Dedifferentiated amniotic fluid mesenchymal stem cell (primary cell): ENCODE measurements around the gene RFX7.

Experiments used
- DNase-seq: peaks from one replicate; pipeline ENCODE4 v3.0.0-alpha.2; 2016; ENCODE audit errors: extremely low spot score

The RFX7 gene

GRCh38 chr15:56244038-56244810 is 545 bp upstream of the RFX7 start:
- DNase-seq, result peak; percentile 46

- DNase-seq, result peak; percentile 21
Observed at GRCh38 chr15:56242576-56243162, 1.0 kb downstream of the RFX7 start.

- no peak for DNase-seq
Observed at GRCh38 chr15:56241374-56242105, 2.1 kb downstream of the RFX7 start.

- DNase-seq, result no peak
Observed at GRCh38 chr15:56240390-56240789, 3.3 kb downstream of the RFX7 start.

- no peak for DNase-seq
Observed at GRCh38 chr15:56236197-56236596, 7.5 kb downstream of the RFX7 start.

- DNase-seq, result no peak
Observed at GRCh38 chr15:56234804-56235203, 8.9 kb downstream of the RFX7 start.

GRCh38 chr15:56233549-56233948 is 10.1 kb downstream of the RFX7 start:
- no peak for DNase-seq

- no peak for DNase-seq
Observed at GRCh38 chr15:56232058-56232457, 11.6 kb downstream of the RFX7 start.

- no peak for DNase-seq
Observed at GRCh38 chr15:56228854-56229253, 14.8 kb downstream of the RFX7 start.

- DNase-seq, result no peak
Observed at GRCh38 chr15:56228352-56228751, 15.3 kb downstream of the RFX7 start.

- no peak for DNase-seq
Observed at GRCh38 chr15:56227780-56228179, 15.9 kb downstream of the RFX7 start.

GRCh38 chr15:56227306-56227705 is 16.4 kb downstream of the RFX7 start:
- no peak for DNase-seq

- no peak for DNase-seq
Observed at GRCh38 chr15:56225520-56225919, 18.2 kb downstream of the RFX7 start.

- no peak for DNase-seq
Observed at GRCh38 chr15:56222302-56222701, 21.4 kb downstream of the RFX7 start.

GRCh38 chr15:56217341-56217740 is 26.3 kb downstream of the RFX7 start:
- DNase-seq, result no peak

GRCh38 chr15:56215769-56216168 is 27.9 kb downstream of the RFX7 start:
- peak; percentile 18 for DNase-seq

GRCh38 chr15:56211960-56212550 is 31.6 kb downstream of the RFX7 start:
- DNase-seq, result no peak

- no peak for DNase-seq
Observed at GRCh38 chr15:56211064-56211463, 32.6 kb downstream of the RFX7 start.

GRCh38 chr15:56208641-56209155 is 35.0 kb downstream of the RFX7 start:
- DNase-seq, result peak; percentile 43

- DNase-seq, result no peak
Observed at GRCh38 chr15:56208185-56208584, 35.5 kb downstream of the RFX7 start.

GRCh38 chr15:56207711-56208110 is 36.0 kb downstream of the RFX7 start:
- no peak for DNase-seq

- no peak for DNase-seq
Observed at GRCh38 chr15:56207092-56207491, 36.6 kb downstream of the RFX7 start.
